HG03025 (cell line): ENCODE data around the gene CRACR2A.

Source experiments
- ATAC-seq: cut with Tn5 transposase; IDR thresholded peaks from one replicate; pipeline ENCODE4 v1.9.1; 2021; ENCODE audit warnings: mild to moderate bottlenecking, moderate library complexity; ENCODE audit not compliant: unreplicated experiment, low FRiP score

The CRACR2A gene

DNA sequence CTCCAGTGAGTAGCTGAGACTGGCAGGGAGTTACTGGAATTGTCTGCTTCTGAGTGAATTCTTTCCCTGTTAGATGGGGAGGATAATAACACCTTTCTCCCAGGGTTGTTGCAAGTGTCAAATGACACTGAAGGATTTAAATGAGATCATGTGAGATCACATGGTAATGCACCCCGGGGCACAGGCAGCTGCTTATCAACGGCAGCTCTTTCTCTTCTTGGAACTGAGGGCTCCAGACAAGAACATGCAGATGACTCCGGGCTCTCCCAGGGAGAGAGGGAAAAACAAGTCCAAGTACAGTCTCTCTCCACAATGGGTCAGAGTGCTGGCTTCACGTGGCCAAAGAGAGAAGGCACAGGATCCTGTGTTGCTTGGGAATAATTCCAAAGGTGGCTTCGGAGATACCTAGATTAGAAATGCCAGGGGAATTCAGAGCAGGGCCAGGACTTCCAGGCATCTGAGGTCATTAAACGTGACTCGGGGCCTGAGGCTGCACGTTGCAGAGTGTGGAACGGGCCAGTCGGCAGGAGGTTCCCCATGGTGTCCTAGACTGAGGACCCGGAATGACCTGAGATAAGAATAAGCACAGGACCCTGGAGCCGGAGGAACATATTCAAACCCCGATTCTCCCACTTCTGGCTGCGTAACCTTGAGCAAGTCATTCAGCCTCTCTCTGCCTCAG is 152.7 kb downstream of the CRACR2A start:
- no peak for ATAC-seq

GRCh38 chr12:3598896-3599860 is 153.7 kb downstream of the CRACR2A start:
- ATAC-seq, result no peak

DNA sequence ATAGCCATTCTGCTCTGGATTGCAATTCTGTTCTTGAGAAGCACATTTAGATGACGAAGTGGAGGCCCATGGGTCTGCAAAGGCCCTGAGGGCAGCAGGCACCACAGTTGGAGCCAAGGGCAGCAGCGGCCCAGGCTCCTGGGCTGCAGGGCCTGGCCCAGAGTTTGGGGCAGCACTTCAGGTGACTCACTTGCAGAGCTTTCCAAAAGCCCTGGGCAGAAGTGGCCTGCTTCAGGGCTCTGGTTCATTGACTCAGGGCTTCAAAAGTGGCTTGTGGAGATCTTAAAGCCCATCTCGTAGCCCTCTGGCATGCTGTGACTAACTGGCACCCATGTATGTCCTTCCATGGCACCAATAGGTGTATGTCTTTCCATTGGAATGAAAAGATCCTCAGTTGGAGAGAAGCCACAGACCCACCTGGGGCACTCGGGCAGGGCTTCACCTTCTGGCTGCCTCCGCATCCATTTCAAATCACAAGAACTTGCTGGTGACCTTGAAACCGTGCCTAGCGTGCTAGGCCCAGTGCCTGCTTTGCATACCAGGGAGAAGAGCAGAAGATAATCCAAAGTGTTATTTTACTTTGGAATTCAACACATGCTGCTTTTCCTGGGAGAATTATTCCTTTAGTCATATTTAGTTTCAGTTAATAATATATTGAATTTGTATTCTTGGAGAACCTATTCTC is 155.2 kb downstream of the CRACR2A start:
- no peak for ATAC-seq

GRCh38 chr12:3596703-3597415 is 156.1 kb downstream of the CRACR2A start:
- no peak for ATAC-seq

GRCh38 chr12:3595721-3596120 is 157.2 kb downstream of the CRACR2A start:
- ATAC-seq, result no peak

DNA sequence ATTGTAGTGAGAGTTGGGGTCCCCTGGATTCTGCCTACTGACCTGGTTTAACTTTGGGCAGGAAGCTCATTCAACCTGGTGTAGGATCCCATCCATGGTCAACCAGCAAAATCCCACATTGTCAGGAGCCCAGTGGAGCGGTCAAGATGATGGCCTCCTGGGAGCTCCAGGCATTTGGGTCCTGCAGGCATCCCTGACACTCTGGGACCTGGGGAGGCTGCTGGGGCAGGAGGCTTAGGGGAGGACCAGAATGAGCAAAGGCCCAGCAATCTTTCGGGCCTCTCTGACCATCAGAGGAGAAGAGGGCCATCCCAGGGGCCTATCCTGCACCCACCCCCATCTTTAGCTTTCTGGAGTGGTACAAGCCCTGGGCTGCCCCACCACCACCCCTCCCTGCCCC is 157.9 kb downstream of the CRACR2A start:
- ATAC-seq, result no peak

- ATAC-seq, result no peak
Measured at GRCh38 chr12:3593906-3594483, 158.9 kb downstream of the CRACR2A start.

DNA sequence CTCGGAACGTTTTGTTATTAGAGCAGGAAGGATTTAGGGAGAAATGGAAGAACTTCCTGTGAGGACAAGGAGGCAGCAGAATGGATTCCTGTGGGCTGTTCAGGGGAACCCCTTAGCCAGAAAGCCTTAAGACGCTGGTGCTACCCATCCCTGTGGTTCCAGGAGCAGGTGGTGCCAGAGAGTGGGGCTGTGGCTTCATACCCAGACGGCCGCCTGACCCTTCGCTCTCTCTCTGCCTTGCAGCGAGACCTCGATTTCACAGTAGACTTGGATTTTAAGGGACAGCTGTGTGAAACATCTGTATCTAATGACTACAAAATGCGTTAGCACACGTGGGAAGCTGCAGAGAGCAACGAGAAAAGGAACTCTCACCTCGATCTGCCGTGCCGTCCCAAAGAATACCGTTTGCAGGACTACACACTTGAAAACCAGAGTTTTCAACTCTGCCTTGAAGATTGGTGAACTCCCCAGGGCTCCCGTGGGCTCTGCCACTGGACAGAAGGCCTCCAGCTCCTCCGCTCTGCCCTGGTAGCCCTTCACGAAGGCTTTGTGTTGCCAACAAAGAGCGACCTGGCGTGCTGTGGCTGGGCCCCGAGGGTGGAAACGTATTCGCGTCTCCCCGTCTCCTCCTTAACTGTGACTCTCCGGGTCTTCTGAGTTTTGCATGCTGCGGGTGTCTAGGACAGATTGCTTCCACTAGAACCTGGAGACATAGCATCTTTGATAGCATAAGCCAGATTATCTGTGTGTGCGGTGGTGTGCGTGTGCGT is 159.9 kb downstream of the CRACR2A start:
- no peak for ATAC-seq

DNA sequence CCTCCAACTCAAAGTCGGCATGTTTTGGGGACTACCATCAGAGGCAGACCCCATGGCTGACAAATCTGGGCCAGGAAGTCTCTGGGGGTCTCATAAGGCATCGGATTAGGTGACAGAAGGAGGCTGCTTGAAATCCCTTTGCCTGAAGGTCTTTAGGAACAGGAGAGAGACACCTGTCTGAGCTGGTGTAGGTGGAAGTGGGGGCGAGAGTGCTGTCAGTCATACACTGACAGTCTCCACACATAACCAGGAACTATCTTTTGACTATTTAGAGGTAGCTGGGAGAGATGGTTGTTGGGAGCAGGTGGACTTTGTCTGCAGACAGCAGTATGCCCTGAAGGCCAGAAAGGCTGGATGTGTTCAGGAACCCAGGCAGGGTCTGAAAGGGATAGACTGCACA is 163.2 kb downstream of the CRACR2A start:
- ATAC-seq, result no peak

DNA sequence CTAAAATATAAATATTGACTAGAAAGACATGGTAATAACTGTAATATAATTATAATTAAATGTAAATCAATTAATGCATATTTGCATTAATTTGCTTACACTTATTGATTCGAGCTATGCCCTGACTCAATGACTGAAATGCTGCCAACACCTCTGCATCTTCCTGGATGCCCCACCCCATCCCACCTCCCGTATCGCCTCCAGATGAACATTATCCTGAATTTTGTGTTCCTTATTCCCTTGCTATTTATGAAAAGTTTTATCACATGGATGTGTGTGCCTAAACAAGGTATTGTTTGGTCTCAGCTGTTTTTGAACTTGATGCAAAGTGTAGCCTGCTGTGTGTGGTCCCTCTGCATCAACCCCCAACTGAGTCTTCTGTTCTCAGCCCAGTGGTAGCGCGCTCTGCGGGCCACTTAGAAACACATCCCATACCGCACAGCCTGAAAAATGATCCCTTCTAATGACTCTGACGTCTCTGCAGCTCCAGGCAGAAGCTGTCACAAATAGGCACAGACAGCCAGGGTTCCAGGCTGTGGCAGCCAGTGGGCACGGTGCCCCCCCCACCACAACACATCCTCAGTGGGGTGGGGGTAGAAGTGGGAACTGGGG is 165.4 kb downstream of the CRACR2A start:
- no peak for ATAC-seq

GRCh38 chr12:3583656-3584334 is 169.1 kb downstream of the CRACR2A start:
- no peak for ATAC-seq

- no peak for ATAC-seq
Measured at GRCh38 chr12:3580094-3580749, 172.7 kb downstream of the CRACR2A start.

GRCh38 chr12:3579446-3580093 is 173.3 kb downstream of the CRACR2A start:
- no peak for ATAC-seq

GRCh38 chr12:3578557-3578956 is 174.4 kb downstream of the CRACR2A start:
- no peak for ATAC-seq

DNA sequence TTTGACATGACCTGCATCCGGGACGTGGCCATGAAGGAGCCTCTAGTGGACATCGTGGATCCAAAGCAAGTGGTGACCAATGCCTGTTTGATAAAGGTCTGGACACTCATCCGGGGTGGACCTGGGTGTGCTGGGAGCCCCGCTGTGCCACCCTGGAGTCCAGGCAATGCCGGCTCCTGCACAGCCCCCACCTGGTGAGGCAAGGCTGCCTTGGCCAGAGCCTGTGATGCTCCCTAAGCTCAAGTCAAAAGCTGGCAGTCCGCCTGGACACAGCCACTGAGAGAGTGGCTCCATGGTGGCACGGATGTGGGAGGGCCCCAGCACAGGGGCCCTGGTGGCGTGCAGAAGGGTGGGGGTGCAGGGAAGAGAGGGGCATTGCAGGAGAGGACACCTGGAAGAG is 176.0 kb downstream of the CRACR2A start:
- no peak for ATAC-seq

GRCh38 chr12:3574986-3575385 is 177.9 kb downstream of the CRACR2A start:
- no peak for ATAC-seq

- no peak for ATAC-seq
Measured at GRCh38 chr12:3572560-3572959, 180.3 kb downstream of the CRACR2A start.
